Loucy (cell line): Measurements from ENCODE around the gene CPPED1.

ENCODE experiments used
- H2AFZ ChIP-seq: fragments of 200-600 bp; sonication (generic); 2 replicates; pipeline ENCODE4 v1.6.0; 2016; ENCODE audit warnings: antibody characterized with exemption, mild to moderate bottlenecking, low read length, moderate library complexity
- H3F3A ChIP-seq: fragments of 200-600 bp; 2 replicates; pipeline ENCODE4 v1.6.0; 2016; ENCODE audit warnings: antibody characterized with exemption, low read depth, mild to moderate bottlenecking
- H3K27me3 ChIP-seq: fragments of 200-600 bp; sonication (generic); 2 replicates; pipeline ENCODE4 v1.6.1; 2014; ENCODE audit warnings: low read length, mild to moderate bottlenecking; ENCODE audit not compliant: insufficient read depth, poor library complexity, severe bottlenecking
- H3K36me3 ChIP-seq: fragments of 200-600 bp; sonication (generic); 2 replicates; pipeline ENCODE4 v1.6.1; 2016; ENCODE audit warnings: low read length; ENCODE audit not compliant: insufficient read depth
- H3K4me1 ChIP-seq: fragments of 200-600 bp; sonication (generic); 2 replicates; pipeline ENCODE4 v1.5.1; 2014; ENCODE audit warnings: low read length, mild to moderate bottlenecking; ENCODE audit not compliant: insufficient read depth, poor library complexity, severe bottlenecking
- H3K4me2 ChIP-seq: fragments of 200-600 bp; sonication (generic); 2 replicates; pipeline ENCODE4 v1.6.0; 2014; ENCODE audit warnings: antibody characterized with exemption, low read length, low read depth, mild to moderate bottlenecking; ENCODE audit not compliant: poor library complexity, severe bottlenecking
- H3K4me3 ChIP-seq: fragments of 200-600 bp; sonication (generic); 2 replicates; pipeline ENCODE4 v1.5.1; 2014; ENCODE audit warnings: low read length, mild to moderate bottlenecking, mixed read lengths; ENCODE audit not compliant: poor library complexity, severe bottlenecking
- H3K79me2 ChIP-seq: fragments of 200-600 bp; sonication (generic); 2 replicates; pipeline ENCODE4 v1.6.1; 2014; ENCODE audit warnings: low read length; ENCODE audit not compliant: insufficient read depth
- H3K9ac ChIP-seq: fragments of 200-600 bp; sonication (generic); 2 replicates; pipeline ENCODE4 v1.6.0; 2014; ENCODE audit warnings: mild to moderate bottlenecking, low read depth, low read length, moderate library complexity; ENCODE audit not compliant: poor library complexity, severe bottlenecking
- H3K9me2 ChIP-seq: fragments of 200-600 bp; sonication (generic); replicated peaks from 2 replicates; pipeline ENCODE4 v1.6.1; 2016; ENCODE audit warnings: low read depth, low read length, mixed read lengths
- H3K9me3 ChIP-seq: fragments of 200-600 bp; sonication (generic); 2 replicates; pipeline ENCODE4 v1.6.1; 2014; ENCODE audit warnings: mild to moderate bottlenecking, antibody characterized with exemption, low read length, low read depth; ENCODE audit not compliant: insufficient read depth
- H4K20me1 ChIP-seq: fragments of 200-600 bp; sonication (generic); 2 replicates; pipeline ENCODE4 v1.6.0; 2014; ENCODE audit warnings: antibody characterized with exemption, low read length, mild to moderate bottlenecking; ENCODE audit not compliant: insufficient read depth, poor library complexity, severe bottlenecking
- CTCF ChIP-seq: fragments of 200-600 bp; sonication (generic); conservative IDR thresholded peaks from 2 replicates; pipeline ENCODE4 v1.5.1; 2014; ENCODE audit warnings: mild to moderate bottlenecking, antibody characterized with exemption, low read length
- EZH2phosphoT487 ChIP-seq: fragments of 200-600 bp; IDR thresholded peaks from 2 replicates; pipeline ENCODE4 v1.6.1; 2018; ENCODE audit warnings: antibody characterized with exemption, mild to moderate bottlenecking, moderate library complexity, borderline replicate concordance

The CPPED1 gene

GRCh38 chr16:12742741-12743140 lies 60.9 kb downstream of the CPPED1 start:
- no peak overlapping the region for H3K4me2 ChIP-seq
- H2AFZ ChIP-seq: no peak overlapping the region
- no peaks in the 10 kb centered on the region for H3K79me2 ChIP-seq
- no peak overlapping the region for H3K4me3 ChIP-seq
- H3K4me1 ChIP-seq: no peaks in the 10 kb centered on the region
- no peaks in the 10 kb centered on the region for H3K9me3 ChIP-seq
- H3K9ac ChIP-seq: no peak overlapping the region
- H3F3A ChIP-seq: no peaks in the 10 kb centered on the region
- no peaks in the 10 kb centered on the region for H3K27me3 ChIP-seq
- TF ChIP-seq EZH2phosphoT487 (no peak), CTCF (no peak)
- H3K9me2 ChIP-seq: no peaks in the 10 kb centered on the region
- no peaks in the 10 kb centered on the region for H3K36me3 ChIP-seq
- no peaks in the 10 kb centered on the region for H4K20me1 ChIP-seq

GRCh38 chr16:12740986-12741610 lies 62.6 kb downstream of the CPPED1 start:
- no peak overlapping the region for H3K4me3 ChIP-seq
- no peaks in the 10 kb centered on the region for H3K36me3 ChIP-seq
- no peaks in the 10 kb centered on the region for H3K9me2 ChIP-seq
- H3K4me2 ChIP-seq: no peak overlapping the region
- no peaks in the 10 kb centered on the region for H3K4me1 ChIP-seq
- H3K27me3 ChIP-seq: no peaks in the 10 kb centered on the region
- H3K79me2 ChIP-seq: no peaks in the 10 kb centered on the region
- no peaks in the 10 kb centered on the region for H3F3A ChIP-seq
- H3K9me3 ChIP-seq: no peaks in the 10 kb centered on the region
- no peaks in the 10 kb centered on the region for H4K20me1 ChIP-seq
- TF ChIP-seq CTCF: no peak
- TF ChIP-seq EZH2phosphoT487: no peak
- no peak overlapping the region for H3K9ac ChIP-seq
- H2AFZ ChIP-seq: no peak overlapping the region

- H3K36me3 ChIP-seq: no peaks in the 10 kb centered on the region
- TF ChIP-seq EZH2phosphoT487: no peak
- TF ChIP-seq CTCF: no peak
- H4K20me1 ChIP-seq: no peaks in the 10 kb centered on the region
- H3K4me2 ChIP-seq: no peak overlapping the region
- H3K9me2 ChIP-seq: no peaks in the 10 kb centered on the region
- H3K9ac ChIP-seq: no peak overlapping the region
- no peak overlapping the region for H2AFZ ChIP-seq
- no peaks in the 10 kb centered on the region for H3F3A ChIP-seq
- H3K79me2 ChIP-seq: no peaks in the 10 kb centered on the region
- no peaks in the 10 kb centered on the region for H3K4me1 ChIP-seq
- H3K4me3 ChIP-seq: no peak overlapping the region
- H3K9me3 ChIP-seq: no peaks in the 10 kb centered on the region
- H3K27me3 ChIP-seq: no peaks in the 10 kb centered on the region
Measured at GRCh38 chr16:12739738-12740137, 63.9 kb downstream of the CPPED1 start.
